ENCODE measurements around the gene TNFRSF8.

Gene TNFRSF8

GRCh38 chr1:12162459-12163137 lies 99.5 kb downstream of the TNFRSF8 start:
- DNase-seq: no peak

- DNase-seq: no peak
Measured at GRCh38 chr1:12163210-12163609, 100.1 kb downstream of the TNFRSF8 start.

GRCh38 chr1:12164210-12164609 lies 101.1 kb downstream of the TNFRSF8 start:
- DNase-seq: no peak

- DNase-seq: no peak
Measured at GRCh38 chr1:12165342-12165741, 102.2 kb downstream of the TNFRSF8 start.

GRCh38 chr1:12166834-12167492 lies 103.9 kb downstream of the TNFRSF8 start, which contains the start of gene TNFRSF1B:
Gene TNFRSF1B, plus strand, starts transcription at chr1:12166991. Its CDS starts 101 bp downstream, at chr1:12167092.
- no peak for DNase-seq

- no peak for DNase-seq
Measured at GRCh38 chr1:12167493-12168429, 104.7 kb downstream of the TNFRSF8 start.

GRCh38 chr1:12168451-12169160 lies 105.5 kb downstream of the TNFRSF8 start:
- no peak for DNase-seq

- DNase-seq: no peak
Measured at GRCh38 chr1:12169442-12170135, 106.5 kb downstream of the TNFRSF8 start.

- DNase-seq: no peak
Measured at GRCh38 chr1:12170263-12170671, 107.2 kb downstream of the TNFRSF8 start.

- DNase-seq: no peak
Measured at GRCh38 chr1:12171206-12172041, 108.3 kb downstream of the TNFRSF8 start.

- DNase-seq: no peak
Measured at GRCh38 chr1:12172042-12172851, 109.1 kb downstream of the TNFRSF8 start.

GRCh38 chr1:12173041-12173509 lies 110.0 kb downstream of the TNFRSF8 start:
- DNase-seq: no peak

GRCh38 chr1:12173631-12174121 lies 110.6 kb downstream of the TNFRSF8 start:
- DNase-seq: no peak

GRCh38 chr1:12174924-12175810 lies 112.1 kb downstream of the TNFRSF8 start:
- no peak for DNase-seq

- DNase-seq: no peak
Measured at GRCh38 chr1:12176298-12177118, 113.4 kb downstream of the TNFRSF8 start.

- no peak for DNase-seq
Measured at GRCh38 chr1:12177156-12177998, 114.3 kb downstream of the TNFRSF8 start.

GRCh38 chr1:12177999-12178441 lies 114.9 kb downstream of the TNFRSF8 start:
- DNase-seq: no peak
